HepG2 (cell line): ENCODE results near the gene UGT1A8.

ENCODE experiments used
- CTCF ChIP-seq: sonication (generic); formaldehyde crosslinking; IDR thresholded peaks from 2 replicates; pipeline ENCODE4 v1.5.0; 2020; ENCODE audit warnings: mild to moderate bottlenecking, missing genetic modification reagents, moderate library complexity
- ESRRA ChIP-seq: sonication (generic); formaldehyde crosslinking; IDR thresholded peaks from 2 replicates; pipeline ENCODE4 v1.5.1; 2020; ENCODE audit warnings: mild to moderate bottlenecking, low read depth, missing genetic modification reagents
- NR3C1 ChIP-seq: sonication (generic); formaldehyde crosslinking; IDR thresholded peaks from 2 replicates; pipeline ENCODE4 v1.4.0; 2020; ENCODE audit warnings: missing genetic modification reagents
- PHB2 ChIP-seq: fragments of 450-650 bp; IDR thresholded peaks from 2 replicates; pipeline ENCODE4 v1.6.1; 2018; ENCODE audit not compliant: partially characterized antibody
- PHF20 ChIP-seq: sonication (generic); formaldehyde crosslinking; IDR thresholded peaks from 2 replicates; pipeline ENCODE4 v1.5.0; 2020; ENCODE audit warnings: mild to moderate bottlenecking, missing genetic modification reagents
- POLR2A ChIP-seq, 2 experiments: IDR thresholded peaks; 2 replicates each; pipeline ENCODE4 v1.6.1; 2011; ENCODE audit warnings: low read depth in 2 of 2, low read length in 2 of 2, mild to moderate bottlenecking in 1 of 2, moderate library complexity in 1 of 2; ENCODE audit not compliant: insufficient read depth in 1 of 2
- SRSF1 ChIP-seq: fragments of 200-400 bp; formaldehyde crosslinking; optimal IDR thresholded peaks from 2 replicates; pipeline ENCODE3; 2017; ENCODE audit warnings: mild to moderate bottlenecking, low read depth, low read length, moderate library complexity
- TAF1 ChIP-seq: sonication (generic); formaldehyde crosslinking; IDR thresholded peaks from 2 replicates; pipeline ENCODE4 v1.4.0; 2020; ENCODE audit warnings: missing genetic modification reagents
- TBP ChIP-seq: sonication (generic); formaldehyde crosslinking; IDR thresholded peaks from 2 replicates; pipeline ENCODE4 v1.5.0; 2020; ENCODE audit warnings: missing genetic modification reagents
- ZBTB37 ChIP-seq: sonication (generic); formaldehyde crosslinking; IDR thresholded peaks from 2 replicates; pipeline ENCODE4 v1.4.0; 2020; ENCODE audit warnings: mild to moderate bottlenecking, missing genetic modification reagents
- ZNF101 ChIP-seq: sonication (generic); formaldehyde crosslinking; IDR thresholded peaks from 2 replicates; pipeline ENCODE4 v1.4.0; 2020; ENCODE audit warnings: mild to moderate bottlenecking, low read depth, missing genetic modification reagents, borderline replicate concordance
- ZNF7 ChIP-seq: IDR thresholded peaks from 2 replicates; pipeline ENCODE4 v1.6.1; 2016; ENCODE audit warnings: missing biosample characterization, missing genetic modification reagents

GRCh38 chr2:233673896-233674295 is 56.5 kb downstream of the UGT1A8 start:
- no peak for TF ChIP-seq PHB2
- no peak for TF ChIP-seq ZNF101 (CRISPR knock-in tag)
- no peak for TF ChIP-seq CTCF (CRISPR knock-in tag)
- no peak for TF ChIP-seq PHF20 (CRISPR knock-in tag)
- no peak for TF ChIP-seq ZNF7 (CRISPR knock-in tag)
- TF ChIP-seq NR3C1 (CRISPR knock-in tag), result no peak
- no peak for TF ChIP-seq POLR2A (IDR thresholded peaks at IDR 0.05; ENCODE audit: insufficient read depth in 1 of 2, low read depth in 2 of 2, low read length in 2 of 2)
- TF ChIP-seq ZBTB37, result no peak
- TF ChIP-seq ESRRA, result no peak
- no peak for TF ChIP-seq TBP (CRISPR knock-in tag)
- TF ChIP-seq TAF1, result no peak
- TF ChIP-seq SRSF1, result no peak
